Ectodermal cell (in vitro differentiated cells): ENCODE measurements around the gene DNAJC30.
A peak's percentile ranks its signal among the peaks of the same experiment; 100 is the strongest.

Experiments
- H3K27ac ChIP-seq: 2 replicates; pipeline ENCODE4 v1.7.0; 2013; ENCODE audit warnings: mild to moderate bottlenecking, low read depth, low read length; ENCODE audit not compliant: insufficient read depth, poor library complexity, severe bottlenecking
- H3K27me3 ChIP-seq: 2 replicates; pipeline ENCODE4 v1.7.0; 2013; ENCODE audit warnings: mild to moderate bottlenecking, low read length; ENCODE audit not compliant: insufficient read depth, control insufficient read depth, poor library complexity, severe bottlenecking
- H3K36me3 ChIP-seq: one replicate; pipeline ENCODE4 v1.7.0; 2013; ENCODE audit warnings: low read length; ENCODE audit not compliant: control insufficient read depth, insufficient read depth
- H3K4me1 ChIP-seq: one replicate; pipeline ENCODE4 v1.7.0; 2013; ENCODE audit warnings: low read length; ENCODE audit not compliant: control insufficient read depth, insufficient read depth
- H3K4me3 ChIP-seq: 2 replicates; pipeline ENCODE4 v1.7.0; 2013; ENCODE audit warnings: low read depth, low read length, control low read depth; ENCODE audit not compliant: insufficient read depth
- H3K9me3 ChIP-seq: 2 replicates; pipeline ENCODE4 v1.7.0; 2013; ENCODE audit warnings: mild to moderate bottlenecking, low read length, moderate library complexity; ENCODE audit not compliant: control insufficient read depth
- WGBS, 2 experiments: methylation state at CpG; one replicate each; pipeline ENCODE4 v1.1.7; 2013; ENCODE audit warnings: missing lambda C conversion rate in 2 of 2; 5-methylcytosine and 5-hydroxymethylcytosine counted together

Gene DNAJC30

DNA sequence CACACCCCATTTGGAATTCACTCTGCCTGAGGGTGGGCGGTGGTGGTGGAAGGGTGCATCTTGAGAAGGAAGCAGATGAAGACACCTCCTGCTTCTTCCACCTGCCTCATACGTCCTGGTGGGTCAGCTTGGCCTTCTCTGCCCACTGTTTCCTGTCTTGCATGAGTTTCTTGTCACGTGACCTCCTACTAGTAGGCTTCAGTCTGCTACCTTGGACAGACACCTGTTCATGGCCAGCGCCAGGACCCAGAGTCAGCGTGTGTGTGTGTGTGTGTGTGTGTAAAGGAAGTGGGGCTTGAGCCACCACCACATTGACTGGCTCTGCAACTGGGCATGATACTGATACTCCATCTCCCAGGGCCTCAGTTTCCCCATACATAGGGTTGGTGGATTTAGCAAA lies 32.7 kb downstream of the DNAJC30 start:
- no peaks in the 10 kb centered on the region for H3K9me3 ChIP-seq
- H3K4me1 ChIP-seq = peaks cover 2% of the 10 kb centered on the region
- 84 to 87% methylated on average over 5 of the region's 5 CpGs for WGBS, 2 experiments
- no peak overlapping the region for H3K4me3 ChIP-seq
- peaks cover 62% of the 10 kb centered on the region for H3K27me3 ChIP-seq
- H3K27ac ChIP-seq = no peak overlapping the region
- no peaks in the 10 kb centered on the region for H3K36me3 ChIP-seq

DNA sequence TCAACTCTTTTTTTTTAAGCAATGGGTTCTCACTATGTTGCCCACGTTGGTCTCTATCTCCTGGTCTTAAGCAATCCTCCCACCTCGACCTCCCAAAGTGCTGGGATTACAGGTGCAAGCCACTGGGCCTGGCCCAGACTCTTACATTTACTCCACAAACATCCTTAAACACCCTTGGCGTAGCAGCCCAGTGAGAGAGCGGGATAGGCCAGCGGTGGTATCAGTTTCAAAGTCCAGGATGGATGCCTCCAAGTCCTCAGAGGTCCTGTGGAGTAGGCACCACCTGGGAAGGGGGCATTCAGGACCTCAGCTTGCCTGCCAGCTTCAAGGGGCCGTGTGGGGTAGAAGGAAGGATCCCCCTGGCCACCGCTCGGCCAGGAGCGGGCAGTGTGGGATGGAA lies 33.7 kb downstream of the DNAJC30 start:
- WGBS, 2 experiments = 61 to 70% methylated on average over 9 of the region's 9 CpGs
- Histone ChIP-seq H3K4me3 (no peak overlapping the region), H3K9me3 (no peaks in the 10 kb centered on the region), H3K27ac (no peak overlapping the region), H3K36me3 (no peaks in the 10 kb centered on the region), H3K4me1 (peaks cover 2% of the 10 kb centered on the region), H3K27me3 (peaks cover 64% of the 10 kb centered on the region)

DNA sequence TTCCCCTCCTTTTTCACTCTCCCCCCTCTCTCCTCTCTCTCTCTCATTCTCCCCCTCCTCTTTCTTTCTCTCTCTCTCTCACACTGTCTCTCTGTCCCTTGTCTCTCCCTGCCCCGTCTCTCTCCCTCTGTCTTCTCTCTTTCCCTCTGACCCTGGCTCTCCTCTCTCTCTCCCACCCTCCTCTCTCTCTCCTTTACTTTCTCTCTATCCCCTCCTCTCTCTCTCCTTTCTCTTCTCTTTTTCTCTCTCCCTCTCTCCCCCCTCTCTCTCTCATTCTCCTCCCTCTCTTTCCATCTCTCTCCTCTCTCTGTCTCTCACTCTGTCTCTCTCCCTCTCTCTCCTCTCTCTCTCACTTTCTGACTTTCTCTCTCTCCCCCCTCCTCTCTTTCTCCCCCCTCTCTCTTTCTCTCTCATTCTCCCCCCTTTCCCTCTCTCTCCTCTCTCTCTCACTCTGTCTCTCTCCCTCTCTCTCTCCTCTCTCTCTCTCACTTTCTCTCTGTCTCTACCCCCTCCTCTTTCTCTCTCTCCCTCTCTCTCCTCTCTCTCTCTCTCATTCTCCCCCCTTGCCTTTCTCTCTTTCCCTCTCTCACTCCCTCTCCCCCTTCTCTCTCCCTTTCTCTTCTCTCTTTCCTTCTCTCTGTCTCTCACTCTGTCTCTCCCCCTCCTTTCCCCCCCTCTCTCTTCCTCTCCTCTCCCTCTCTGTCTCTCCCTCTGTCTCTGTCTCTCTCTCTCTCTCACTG lies 34.5 kb downstream of the DNAJC30 start:
- Histone ChIP-seq H3K9me3 (no peaks in the 10 kb centered on the region), H3K27me3 (peaks cover 64% of the 10 kb centered on the region), H3K36me3 (no peaks in the 10 kb centered on the region), H3K4me3 (no peak overlapping the region), H3K27ac (no peak overlapping the region), H3K4me1 (peaks cover 2% of the 10 kb centered on the region)
- 44 to 50% methylated on average over 1 of the region's 1 CpG for WGBS, 2 experiments

DNA sequence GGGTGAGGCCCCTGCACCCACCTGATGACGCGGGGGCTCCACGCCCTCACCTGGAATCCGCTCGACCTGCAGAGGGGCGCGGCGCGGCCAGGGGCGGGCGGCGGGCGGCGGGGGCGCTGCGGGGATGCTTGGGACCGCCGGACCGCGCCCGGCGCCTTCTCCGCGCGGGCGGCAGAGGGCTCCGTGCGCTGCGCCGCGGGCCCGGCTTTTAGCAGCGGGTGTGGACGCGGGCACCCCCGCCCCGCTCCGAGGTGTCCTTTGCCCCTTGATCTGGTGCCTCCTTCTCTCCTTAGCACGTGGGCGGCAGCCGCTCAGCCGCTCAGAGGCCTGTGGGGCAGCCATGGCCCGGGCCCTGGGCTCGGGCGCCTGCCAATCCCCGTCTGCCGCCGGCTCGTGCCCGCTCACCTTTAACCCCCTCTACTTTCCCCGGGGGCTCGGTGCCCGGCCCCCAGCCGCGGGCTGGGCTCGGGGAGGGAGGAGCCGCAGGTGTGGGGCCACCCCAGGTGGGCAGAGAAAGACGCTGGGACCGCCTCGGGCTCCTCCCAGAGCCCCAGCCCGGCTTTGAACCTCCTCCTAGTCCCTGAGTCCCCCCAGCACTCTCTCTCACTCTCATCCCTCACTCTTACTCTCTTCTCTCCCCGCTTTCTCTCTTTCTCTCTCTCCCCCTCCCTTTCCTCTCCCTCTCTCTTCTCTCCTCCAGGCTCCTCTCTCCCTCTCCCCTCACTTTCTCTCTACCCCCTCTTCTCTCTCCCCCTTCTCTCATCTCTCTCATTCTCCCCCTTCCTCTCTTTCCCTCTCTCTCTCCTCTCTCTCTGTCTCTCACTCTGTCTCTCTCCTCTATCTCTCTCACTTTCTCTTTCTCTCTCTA lies 35.3 kb downstream of the DNAJC30 start:
- peaks cover 64% of the 10 kb centered on the region for H3K27me3 ChIP-seq
- no peak overlapping the region for H3K27ac ChIP-seq
- H3K9me3 ChIP-seq = no peaks in the 10 kb centered on the region
- peaks cover 2% of the 10 kb centered on the region for H3K4me1 ChIP-seq
- 1% methylated on average over 62 of the region's 62 CpGs for WGBS, 2 experiments
- H3K36me3 ChIP-seq = no peaks in the 10 kb centered on the region
- peak overlapping the region; percentile 47 for H3K4me3 ChIP-seq

DNA sequence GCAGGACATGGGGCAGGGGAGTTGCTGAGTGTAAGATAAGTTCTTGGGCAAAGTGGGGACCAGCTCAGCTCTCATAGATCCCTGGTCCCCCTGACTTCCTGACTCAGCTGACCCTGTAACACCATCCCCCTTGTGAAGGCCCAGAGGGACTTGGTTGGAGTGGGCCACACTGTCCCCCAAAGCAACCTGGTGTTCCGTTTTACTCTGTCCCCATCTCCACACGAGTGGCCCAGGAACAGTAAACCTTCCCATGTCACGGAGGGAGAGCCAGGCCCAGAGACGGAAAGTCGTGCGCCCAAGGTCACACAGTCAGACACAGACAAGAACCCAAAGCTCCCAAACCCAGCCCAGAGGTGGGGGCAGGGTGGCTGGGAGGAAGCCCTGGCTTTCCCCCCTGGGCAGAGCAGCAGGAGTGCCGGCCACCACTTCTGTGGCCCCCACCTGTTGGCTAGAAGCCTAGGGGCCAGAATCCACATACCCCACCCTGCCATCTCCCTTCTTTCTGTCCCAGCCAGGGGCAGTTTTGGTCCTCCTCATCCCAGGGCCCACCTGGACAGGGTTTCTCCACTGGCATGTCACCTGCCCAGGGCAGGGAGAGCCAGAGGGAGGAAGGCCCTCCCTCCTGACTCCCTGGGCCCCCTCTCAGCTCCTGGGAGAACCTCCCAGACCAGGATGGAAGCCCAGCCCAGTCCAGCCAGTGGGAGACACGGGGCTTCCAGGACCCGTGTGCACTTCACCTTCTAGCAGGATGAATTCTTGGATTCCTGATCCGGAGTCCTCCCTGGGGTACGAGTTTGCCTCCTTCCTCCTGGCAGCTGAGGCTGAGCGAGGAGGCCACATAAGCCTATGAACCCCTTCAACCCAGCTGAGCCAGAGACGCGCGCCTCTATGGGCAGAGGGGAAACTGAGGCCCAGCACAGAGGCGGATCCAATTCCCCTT lies 36.2 kb downstream of the DNAJC30 start:
- Histone ChIP-seq H3K4me3 (no peak overlapping the region), H3K36me3 (no peaks in the 10 kb centered on the region), H3K27me3 (peaks cover 64% of the 10 kb centered on the region), H3K4me1 (peaks cover 2% of the 10 kb centered on the region), H3K27ac (no peak overlapping the region), H3K9me3 (no peaks in the 10 kb centered on the region)
- WGBS, 2 experiments = 53 to 56% methylated on average over 16 of the region's 16 CpGs

DNA sequence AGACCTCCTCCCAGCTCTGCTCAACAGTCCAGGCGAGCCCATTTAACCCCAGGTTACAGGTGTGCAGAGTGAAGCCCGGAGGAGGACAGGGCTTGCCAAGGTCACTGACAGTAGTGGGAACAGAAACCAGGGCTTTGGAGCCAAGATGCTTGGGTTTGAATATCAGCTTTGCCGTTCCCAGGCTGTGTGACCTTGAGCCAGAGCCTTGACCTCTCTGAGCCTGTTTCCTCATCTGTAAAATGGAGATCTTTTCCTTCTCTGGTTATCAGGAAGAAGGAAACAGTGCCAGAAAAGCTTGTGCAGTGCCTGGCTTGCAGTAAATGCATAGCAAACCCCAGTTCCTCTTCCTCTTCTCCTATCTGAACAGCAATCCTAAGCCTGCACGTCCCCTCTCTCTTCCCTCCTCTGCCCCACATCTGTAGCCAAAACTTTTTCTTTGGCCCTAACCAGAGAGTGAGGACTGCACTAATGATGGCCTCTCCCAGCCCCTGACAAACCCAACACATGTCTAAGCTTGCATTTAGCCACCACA lies 37.5 kb downstream of the DNAJC30 start:
- WGBS, 2 experiments = 74 to 76% methylated on average over 4 of the region's 4 CpGs
- no peak overlapping the region for H3K4me3 ChIP-seq
- peaks cover 2% of the 10 kb centered on the region for H3K4me1 ChIP-seq
- no peaks in the 10 kb centered on the region for H3K36me3 ChIP-seq
- no peak overlapping the region for H3K27ac ChIP-seq
- H3K27me3 ChIP-seq = peaks cover 54% of the 10 kb centered on the region
- H3K9me3 ChIP-seq = no peaks in the 10 kb centered on the region

DNA sequence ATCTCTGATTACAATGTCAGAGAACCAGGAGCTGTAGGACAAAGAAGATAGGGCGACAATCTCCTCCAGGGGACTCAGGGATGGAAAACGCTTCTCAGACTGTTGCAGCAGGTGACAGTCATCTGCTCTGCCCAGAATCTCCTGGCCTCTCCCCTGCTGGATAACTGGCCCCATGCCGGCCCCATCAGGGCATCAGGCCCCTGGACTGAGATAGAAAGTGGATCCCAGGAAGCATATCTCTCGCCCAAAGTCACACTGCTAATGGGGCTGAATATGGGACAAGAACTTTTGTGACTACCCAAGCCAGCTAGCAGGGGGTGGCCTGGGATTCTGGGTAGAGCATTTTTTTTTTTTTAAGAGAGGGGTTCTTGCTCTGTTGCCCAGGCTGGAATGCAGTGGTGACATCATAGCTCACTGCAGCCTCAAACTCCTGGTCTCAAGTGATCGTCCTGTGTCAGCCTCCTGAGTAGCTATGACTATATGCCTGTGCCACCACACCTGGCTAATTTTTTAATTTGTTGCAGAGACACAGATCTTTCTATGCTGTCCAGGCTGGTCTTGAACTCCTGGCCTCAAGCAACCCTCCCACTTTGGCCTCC lies 38.5 kb downstream of the DNAJC30 start:
- Histone ChIP-seq H3K27me3 (peaks cover 44% of the 10 kb centered on the region), H3K27ac (no peak overlapping the region), H3K4me1 (peaks cover 2% of the 10 kb centered on the region), H3K36me3 (no peaks in the 10 kb centered on the region), H3K4me3 (no peak overlapping the region), H3K9me3 (no peaks in the 10 kb centered on the region)
- 75 to 78% methylated on average over 5 of the region's 5 CpGs for WGBS, 2 experiments

DNA sequence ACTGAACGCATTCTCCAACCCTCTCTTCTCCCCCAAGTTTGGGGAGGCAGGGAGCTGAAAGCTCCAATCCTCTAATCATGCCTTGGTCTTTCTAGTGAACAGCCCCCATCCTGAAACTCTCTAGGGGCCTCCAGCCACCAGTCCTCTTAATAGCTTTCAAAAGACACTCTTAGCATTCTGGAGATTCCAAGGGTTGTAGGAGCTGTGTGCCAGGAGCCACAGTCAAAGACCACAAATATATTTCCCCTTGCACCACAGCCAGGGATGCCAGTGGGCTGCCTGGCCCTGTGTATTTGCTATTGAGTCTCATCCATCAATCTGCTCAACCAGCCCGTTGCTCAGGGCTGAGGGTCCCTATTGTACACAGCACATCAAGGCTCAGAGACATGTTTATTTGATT lies 40.4 kb downstream of the DNAJC30 start:
- H3K27me3 ChIP-seq = peaks cover 25% of the 10 kb centered on the region
- H3K4me1 ChIP-seq = peaks cover 2% of the 10 kb centered on the region
- no peaks in the 10 kb centered on the region for H3K9me3 ChIP-seq
- 89 to 94% methylated on average over 2 of the region's 2 CpGs for WGBS, 2 experiments
- no peak overlapping the region for H3K4me3 ChIP-seq
- H3K27ac ChIP-seq = no peak overlapping the region
- H3K36me3 ChIP-seq = no peaks in the 10 kb centered on the region

DNA sequence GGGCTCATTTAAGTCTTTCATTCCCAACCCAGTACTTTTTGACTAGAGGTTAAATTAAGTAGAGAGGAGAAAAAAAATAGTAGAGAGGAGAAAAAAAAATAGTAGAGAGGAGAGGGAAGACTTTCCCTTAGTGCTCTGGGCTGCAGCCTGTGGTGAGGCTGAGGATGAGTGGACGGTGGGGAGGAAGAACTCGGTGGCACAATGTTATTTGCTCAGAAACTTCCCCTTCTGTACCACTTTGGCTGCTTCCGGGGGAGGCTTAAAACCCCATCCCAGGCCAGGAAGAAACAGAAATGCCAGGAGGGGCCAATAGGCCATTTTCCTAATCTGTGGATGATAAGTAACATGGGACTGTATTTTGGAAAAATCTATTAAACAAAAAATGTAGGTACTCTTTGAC lies 44.3 kb downstream of the DNAJC30 start:
- 68 to 69% methylated on average over 3 of the region's 3 CpGs for WGBS, 2 experiments
- H3K9me3 ChIP-seq = no peaks in the 10 kb centered on the region
- H3K4me1 ChIP-seq = no peaks in the 10 kb centered on the region
- H3K27me3 ChIP-seq = no peaks in the 10 kb centered on the region
- H3K4me3 ChIP-seq = no peak overlapping the region
- H3K36me3 ChIP-seq = no peaks in the 10 kb centered on the region
- H3K27ac ChIP-seq = no peak overlapping the region
